DND-41 (cell line): ENCODE measurements around the gene TMEM163.

Experiments used
- EZH2 ChIP-seq: IDR thresholded peaks from 3 replicates; pipeline ENCODE4 v1.6.1; 2012; ENCODE audit warnings: borderline replicate concordance, low read depth, mild to moderate bottlenecking, moderate library complexity, low read length, inconsistent platforms; ENCODE audit not compliant: severe bottlenecking
- TF ChIP-seq, protein P1 (sequence below): IDR thresholded peaks from 2 replicates; pipeline ENCODE4 v1.5.1; 2012; ENCODE audit warnings: borderline replicate concordance, low read length, moderate library complexity, mild to moderate bottlenecking; ENCODE audit not compliant: poor library complexity, severe bottlenecking; ENCODE audit errors: extremely low read depth

- TF ChIP-seq EZH2 = no peak
- TF ChIP-seq, protein P1, sequence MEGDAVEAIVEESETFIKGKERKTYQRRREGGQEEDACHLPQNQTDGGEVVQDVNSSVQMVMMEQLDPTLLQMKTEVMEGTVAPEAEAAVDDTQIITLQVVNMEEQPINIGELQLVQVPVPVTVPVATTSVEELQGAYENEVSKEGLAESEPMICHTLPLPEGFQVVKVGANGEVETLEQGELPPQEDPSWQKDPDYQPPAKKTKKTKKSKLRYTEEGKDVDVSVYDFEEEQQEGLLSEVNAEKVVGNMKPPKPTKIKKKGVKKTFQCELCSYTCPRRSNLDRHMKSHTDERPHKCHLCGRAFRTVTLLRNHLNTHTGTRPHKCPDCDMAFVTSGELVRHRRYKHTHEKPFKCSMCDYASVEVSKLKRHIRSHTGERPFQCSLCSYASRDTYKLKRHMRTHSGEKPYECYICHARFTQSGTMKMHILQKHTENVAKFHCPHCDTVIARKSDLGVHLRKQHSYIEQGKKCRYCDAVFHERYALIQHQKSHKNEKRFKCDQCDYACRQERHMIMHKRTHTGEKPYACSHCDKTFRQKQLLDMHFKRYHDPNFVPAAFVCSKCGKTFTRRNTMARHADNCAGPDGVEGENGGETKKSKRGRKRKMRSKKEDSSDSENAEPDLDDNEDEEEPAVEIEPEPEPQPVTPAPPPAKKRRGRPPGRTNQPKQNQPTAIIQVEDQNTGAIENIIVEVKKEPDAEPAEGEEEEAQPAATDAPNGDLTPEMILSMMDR = no peak
Observed at GRCh38 chr2:134482766-134483340, 235.9 kb downstream of the TMEM163 start.
